ENCODE data around the gene FRMD4A.

Gene FRMD4A

GRCh38 chr10:13812804-13813203 lies 517.9 kb downstream of the FRMD4A start:
- peaks cover 16% of the 10 kb centered on the region for H3K4me1 Mint-ChIP-seq
- no peak overlapping the region for H3K4me3 Mint-ChIP-seq
- H3K9me3 Mint-ChIP-seq: peaks cover 3% of the 10 kb centered on the region
- H3K27ac Mint-ChIP-seq: no peak overlapping the region
- peaks cover 10% of the 10 kb centered on the region for H3K27me3 Mint-ChIP-seq
- H3K36me3 Mint-ChIP-seq: no peaks in the 10 kb centered on the region
- no peak for ATAC-seq

GRCh38 chr10:13810568-13810967 lies 520.2 kb downstream of the FRMD4A start:
- H3K4me1 Mint-ChIP-seq: peaks cover 16% of the 10 kb centered on the region
- peaks cover 10% of the 10 kb centered on the region for H3K27me3 Mint-ChIP-seq
- no peak overlapping the region for H3K27ac Mint-ChIP-seq
- ATAC-seq: no peak
- no peak overlapping the region for H3K4me3 Mint-ChIP-seq
- no peaks in the 10 kb centered on the region for H3K36me3 Mint-ChIP-seq
- H3K9me3 Mint-ChIP-seq: no peaks in the 10 kb centered on the region

GRCh38 chr10:13809427-13809826 lies 521.3 kb downstream of the FRMD4A start:
- no peak for ATAC-seq
- H3K27ac Mint-ChIP-seq: no peak overlapping the region

GRCh38 chr10:13808556-13809391 lies 522.0 kb downstream of the FRMD4A start:
- H3K4me3 Mint-ChIP-seq: no peak overlapping the region
- no peaks in the 10 kb centered on the region for H3K9me3 Mint-ChIP-seq
- no peak overlapping the region for H3K27ac Mint-ChIP-seq
- no peaks in the 10 kb centered on the region for H3K27me3 Mint-ChIP-seq
- peak; percentile 86 for ATAC-seq
- no peaks in the 10 kb centered on the region for H3K36me3 Mint-ChIP-seq
- H3K4me1 Mint-ChIP-seq: peaks cover 16% of the 10 kb centered on the region

More at GRCh38 chr10:13809427-13809826, 521.3 kb downstream of the FRMD4A start:
- Mint-ChIP-seq H3K9me3 (no peaks in the 10 kb centered on the region), H3K4me3 (no peak overlapping the region), H3K27me3 (peaks cover 4% of the 10 kb centered on the region), H3K36me3 (no peaks in the 10 kb centered on the region), H3K4me1 (peaks cover 16% of the 10 kb centered on the region)

- no peaks in the 10 kb centered on the region for H3K36me3 Mint-ChIP-seq
- no peaks in the 10 kb centered on the region for H3K27me3 Mint-ChIP-seq
- ATAC-seq: no peak
- H3K4me3 Mint-ChIP-seq: no peak overlapping the region
- H3K4me1 Mint-ChIP-seq: peaks cover 16% of the 10 kb centered on the region
- no peaks in the 10 kb centered on the region for H3K9me3 Mint-ChIP-seq
- H3K27ac Mint-ChIP-seq: no peak overlapping the region
Measured at GRCh38 chr10:13806419-13806818, 524.3 kb downstream of the FRMD4A start.

- H3K27ac Mint-ChIP-seq: no peak overlapping the region
- peaks cover 14% of the 10 kb centered on the region for H3K4me1 Mint-ChIP-seq
- no peaks in the 10 kb centered on the region for H3K27me3 Mint-ChIP-seq
- no peaks in the 10 kb centered on the region for H3K36me3 Mint-ChIP-seq
- no peak overlapping the region for H3K4me3 Mint-ChIP-seq
- H3K9me3 Mint-ChIP-seq: no peaks in the 10 kb centered on the region
- ATAC-seq: no peak
Measured at GRCh38 chr10:13803566-13804554, 526.9 kb downstream of the FRMD4A start.

GRCh38 chr10:13801907-13802288 lies 528.8 kb downstream of the FRMD4A start:
- Mint-ChIP-seq H3K4me3 (no peak overlapping the region), H3K27ac (no peak overlapping the region), H3K36me3 (no peaks in the 10 kb centered on the region), H3K27me3 (no peaks in the 10 kb centered on the region), H3K9me3 (no peaks in the 10 kb centered on the region), H3K4me1 (peaks cover 12% of the 10 kb centered on the region)
- no peak for ATAC-seq

GRCh38 chr10:13801156-13801906 lies 529.4 kb downstream of the FRMD4A start:
- Mint-ChIP-seq H3K36me3 (no peaks in the 10 kb centered on the region), H3K4me1 (peaks cover 15% of the 10 kb centered on the region), H3K27me3 (no peaks in the 10 kb centered on the region), H3K27ac (no peak overlapping the region), H3K9me3 (no peaks in the 10 kb centered on the region), H3K4me3 (no peak overlapping the region)
- no peak for ATAC-seq

GRCh38 chr10:13797164-13797563 lies 533.6 kb downstream of the FRMD4A start:
- Mint-ChIP-seq H3K27me3 (no peaks in the 10 kb centered on the region), H3K4me1 (peaks cover 25% of the 10 kb centered on the region), H3K36me3 (no peaks in the 10 kb centered on the region), H3K9me3 (no peaks in the 10 kb centered on the region), H3K27ac (no peak overlapping the region), H3K4me3 (no peak overlapping the region)
- ATAC-seq: no peak

GRCh38 chr10:13795653-13796555 lies 534.8 kb downstream of the FRMD4A start:
- Mint-ChIP-seq H3K9me3 (no peaks in the 10 kb centered on the region), H3K4me3 (no peak overlapping the region), H3K4me1 (peaks cover 25% of the 10 kb centered on the region), H3K27ac (no peak overlapping the region), H3K36me3 (no peaks in the 10 kb centered on the region), H3K27me3 (no peaks in the 10 kb centered on the region)
- ATAC-seq: no peak

- no peak for ATAC-seq
- no peak overlapping the region for H3K4me3 Mint-ChIP-seq
- no peaks in the 10 kb centered on the region for H3K27me3 Mint-ChIP-seq
- H3K36me3 Mint-ChIP-seq: no peaks in the 10 kb centered on the region
- no peak overlapping the region for H3K27ac Mint-ChIP-seq
- peaks cover 25% of the 10 kb centered on the region for H3K4me1 Mint-ChIP-seq
- no peaks in the 10 kb centered on the region for H3K9me3 Mint-ChIP-seq
Measured at GRCh38 chr10:13794992-13795612, 535.6 kb downstream of the FRMD4A start.

- H3K27me3 Mint-ChIP-seq: no peaks in the 10 kb centered on the region
- no peak overlapping the region for H3K27ac Mint-ChIP-seq
- H3K4me1 Mint-ChIP-seq: peaks cover 27% of the 10 kb centered on the region
- no peaks in the 10 kb centered on the region for H3K9me3 Mint-ChIP-seq
- H3K4me3 Mint-ChIP-seq: no peak overlapping the region
- ATAC-seq: no peak
- H3K36me3 Mint-ChIP-seq: no peaks in the 10 kb centered on the region
Measured at GRCh38 chr10:13792006-13792405, 538.7 kb downstream of the FRMD4A start.

- ATAC-seq: no peak
Measured at GRCh38 chr10:13791483-13791882, 539.2 kb downstream of the FRMD4A start.

GRCh38 chr10:13790196-13790595 lies 540.5 kb downstream of the FRMD4A start:
- no peak overlapping the region for H3K4me3 Mint-ChIP-seq
- peaks cover 21% of the 10 kb centered on the region for H3K4me1 Mint-ChIP-seq
- no peaks in the 10 kb centered on the region for H3K9me3 Mint-ChIP-seq
- ATAC-seq: no peak
- no peaks in the 10 kb centered on the region for H3K27me3 Mint-ChIP-seq
- no peaks in the 10 kb centered on the region for H3K36me3 Mint-ChIP-seq
- H3K27ac Mint-ChIP-seq: no peak overlapping the region

More at GRCh38 chr10:13791483-13791882, 539.2 kb downstream of the FRMD4A start:
- Mint-ChIP-seq H3K4me1 (peaks cover 32% of the 10 kb centered on the region), H3K9me3 (no peaks in the 10 kb centered on the region), H3K36me3 (no peaks in the 10 kb centered on the region), H3K27ac (no peak overlapping the region), H3K4me3 (no peak overlapping the region), H3K27me3 (no peaks in the 10 kb centered on the region)
